Neuron (in vitro differentiated cells): ENCODE results near the gene EXOC2.

Experiments used
- H2AFZ ChIP-seq: one replicate; pipeline ENCODE4 v1.6.1; 2013; ENCODE audit warnings: low read depth, mild to moderate bottlenecking, inconsistent platforms, low read length, moderate library complexity
- H3K27me3 ChIP-seq: one replicate; pipeline ENCODE4 v1.6.1; 2013; ENCODE audit warnings: low read length; ENCODE audit not compliant: insufficient read depth
- H3K36me3 ChIP-seq: one replicate; pipeline ENCODE4 v1.6.1; 2013; ENCODE audit warnings: low read length; ENCODE audit not compliant: insufficient read depth
- H3K4me1 ChIP-seq: one replicate; pipeline ENCODE4 v1.6.1; 2013; ENCODE audit warnings: low read length; ENCODE audit not compliant: insufficient read depth
- H3K4me3 ChIP-seq: 2 replicates; pipeline ENCODE4 v1.5.1; 2013; ENCODE audit warnings: mild to moderate bottlenecking, low read length, moderate library complexity
- H3K9me3 ChIP-seq: one replicate; pipeline ENCODE4 v1.6.1; 2013; ENCODE audit warnings: low read length

Gene EXOC2

DNA sequence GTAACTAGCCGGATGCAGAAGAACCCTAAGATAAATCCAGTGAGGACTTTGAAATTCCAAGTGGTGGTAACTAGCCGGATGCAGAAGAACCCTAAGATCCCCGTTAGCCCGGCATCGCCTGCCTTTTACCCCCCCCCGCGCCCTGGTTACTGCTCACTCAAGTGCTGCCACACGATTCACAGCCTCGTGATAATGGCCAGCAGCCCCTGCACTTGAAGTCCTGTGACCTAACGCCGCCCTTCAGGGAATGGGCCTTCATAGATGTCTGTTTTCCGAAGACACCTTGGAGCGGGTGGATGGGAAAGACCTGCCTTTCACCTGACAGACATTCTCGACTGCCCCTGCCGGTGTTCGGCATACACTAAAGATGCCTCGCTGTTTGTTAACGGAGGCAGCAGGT is 163.9 kb downstream of the EXOC2 start:
- Histone ChIP-seq H3K4me1 (no peaks in the 10 kb centered on the region), H3K36me3 (peaks cover 20% of the 10 kb centered on the region), H3K27me3 (no peaks in the 10 kb centered on the region), H2AFZ (no peak overlapping the region), H3K4me3 (no peak overlapping the region), H3K9me3 (no peaks in the 10 kb centered on the region)

DNA sequence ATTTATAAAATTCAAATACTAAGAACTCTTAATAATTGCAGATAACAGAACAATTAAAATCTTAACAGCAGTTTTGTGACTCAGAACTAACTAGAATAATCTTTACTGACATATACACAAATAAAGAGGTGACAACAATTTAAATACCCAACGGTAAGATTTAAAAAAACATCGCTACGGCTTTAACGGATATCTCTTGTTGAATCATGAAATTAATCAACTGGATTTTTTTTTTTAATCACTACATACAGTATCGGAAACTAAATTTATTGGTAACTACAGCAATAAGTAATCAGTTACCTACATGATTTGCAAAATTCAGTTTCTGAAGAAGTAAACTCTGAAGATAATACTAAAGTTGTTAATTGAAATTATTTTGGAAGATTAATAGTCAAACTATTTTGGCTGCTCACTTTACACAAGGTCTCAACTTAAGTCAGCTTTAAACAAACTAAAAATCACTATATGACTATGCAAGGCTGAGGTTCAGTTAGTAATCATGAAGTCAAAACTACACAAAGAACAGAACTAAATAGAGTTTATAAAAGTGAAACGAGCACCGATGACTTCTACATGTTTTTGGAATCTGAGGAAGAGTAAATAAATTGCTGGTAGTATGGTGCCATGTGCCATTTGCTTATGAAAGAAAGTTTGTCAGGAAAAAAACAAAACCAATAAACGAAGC is 164.8 kb downstream of the EXOC2 start:
- H2AFZ ChIP-seq = no peak overlapping the region
- H3K4me3 ChIP-seq = no peak overlapping the region
- no peaks in the 10 kb centered on the region for H3K4me1 ChIP-seq
- peaks cover 14% of the 10 kb centered on the region for H3K36me3 ChIP-seq
- H3K27me3 ChIP-seq = no peaks in the 10 kb centered on the region
- H3K9me3 ChIP-seq = no peaks in the 10 kb centered on the region

DNA sequence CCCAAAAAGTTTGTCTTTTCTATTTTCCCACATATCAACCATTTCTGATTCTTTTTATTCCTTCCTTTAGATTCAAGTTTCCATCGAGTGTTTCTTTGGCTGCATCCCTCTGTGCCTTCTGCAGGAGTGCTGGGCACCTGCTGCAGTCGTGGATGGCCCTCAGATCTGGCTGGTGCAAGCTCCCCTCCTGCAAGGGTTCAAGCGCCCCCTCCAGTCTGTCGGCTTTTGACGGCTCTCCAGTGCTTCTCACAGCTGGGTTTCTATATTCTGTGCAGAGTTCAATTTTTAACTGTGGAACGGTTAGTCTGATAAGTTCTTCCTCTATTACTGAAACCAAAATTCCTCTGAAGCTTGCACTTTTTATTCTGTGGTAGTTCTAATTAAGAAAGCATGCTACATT is 168.1 kb downstream of the EXOC2 start:
- H3K4me3 ChIP-seq = no peak overlapping the region
- H3K9me3 ChIP-seq = peaks cover 15% of the 10 kb centered on the region
- H3K4me1 ChIP-seq = no peaks in the 10 kb centered on the region
- no peaks in the 10 kb centered on the region for H3K27me3 ChIP-seq
- H3K36me3 ChIP-seq = peaks cover 15% of the 10 kb centered on the region
- H2AFZ ChIP-seq = no peak overlapping the region

DNA sequence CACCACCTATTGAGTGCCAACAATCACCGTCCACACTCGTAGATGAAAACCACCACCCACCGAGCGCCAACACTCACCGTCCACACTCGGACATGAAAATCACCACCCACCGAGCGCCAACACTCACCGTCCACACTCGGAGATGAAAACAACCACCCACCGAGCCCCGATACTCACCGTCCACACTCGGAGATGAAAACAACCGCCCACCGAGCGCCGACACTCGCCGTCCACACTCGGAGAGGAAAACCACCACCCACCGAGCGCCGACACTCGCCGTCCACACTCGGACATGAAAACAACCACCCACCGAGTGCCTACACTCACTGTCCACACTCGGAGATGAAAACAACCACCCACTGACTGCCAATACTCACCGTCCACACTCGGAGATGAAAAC is 172.1 kb downstream of the EXOC2 start:
- no peaks in the 10 kb centered on the region for H3K4me1 ChIP-seq
- H3K9me3 ChIP-seq = peaks cover 21% of the 10 kb centered on the region
- no peak overlapping the region for H3K4me3 ChIP-seq
- no peaks in the 10 kb centered on the region for H3K27me3 ChIP-seq
- no peak overlapping the region for H2AFZ ChIP-seq
- H3K36me3 ChIP-seq = peaks cover 8% of the 10 kb centered on the region

DNA sequence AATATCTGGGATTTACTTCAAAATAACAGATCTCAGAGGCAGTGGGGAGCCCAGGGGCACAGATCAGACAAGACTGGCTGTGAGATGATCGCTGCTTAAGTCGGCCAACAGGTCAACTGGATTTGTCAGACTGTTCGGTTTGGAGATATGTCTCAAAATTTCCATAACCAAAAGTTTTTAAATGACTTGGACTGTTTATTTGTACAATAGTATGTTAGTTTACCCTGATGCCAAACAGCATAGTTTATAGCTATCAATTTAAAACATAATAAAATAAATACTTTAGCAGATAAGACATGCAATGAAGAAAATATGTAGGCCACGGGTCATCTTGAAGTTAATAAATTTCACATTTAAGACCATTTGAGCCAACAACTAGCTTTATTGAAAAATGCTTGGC is 174.7 kb downstream of the EXOC2 start:
- Histone ChIP-seq H3K9me3 (peaks cover 27% of the 10 kb centered on the region), H2AFZ (no peak overlapping the region), H3K36me3 (peaks cover 10% of the 10 kb centered on the region), H3K27me3 (no peaks in the 10 kb centered on the region), H3K4me3 (no peak overlapping the region), H3K4me1 (no peaks in the 10 kb centered on the region)

DNA sequence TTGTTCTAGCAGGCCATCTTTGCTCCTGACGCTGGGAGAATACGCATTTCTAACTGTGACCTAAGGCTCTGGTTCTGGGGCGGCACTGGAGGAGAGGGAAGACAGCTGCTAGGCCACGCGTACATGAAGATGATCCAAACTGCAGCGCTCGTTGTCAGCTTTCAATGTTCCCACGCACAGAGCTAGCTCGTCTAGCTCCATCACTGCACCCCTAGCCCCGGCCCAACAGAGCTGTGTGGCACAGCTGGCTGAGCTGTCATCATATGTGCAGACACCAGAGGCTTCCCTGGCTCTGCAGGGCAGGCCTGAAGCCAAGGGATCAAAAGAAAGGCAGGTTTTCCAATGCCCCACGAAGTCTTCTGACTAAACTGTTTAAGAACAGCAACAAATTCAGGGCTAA is 176.7 kb downstream of the EXOC2 start:
- H3K36me3 ChIP-seq = peaks cover 2% of the 10 kb centered on the region
- H3K4me1 ChIP-seq = no peaks in the 10 kb centered on the region
- H3K4me3 ChIP-seq = no peak overlapping the region
- no peak overlapping the region for H2AFZ ChIP-seq
- no peaks in the 10 kb centered on the region for H3K27me3 ChIP-seq
- H3K9me3 ChIP-seq = peaks cover 19% of the 10 kb centered on the region

DNA sequence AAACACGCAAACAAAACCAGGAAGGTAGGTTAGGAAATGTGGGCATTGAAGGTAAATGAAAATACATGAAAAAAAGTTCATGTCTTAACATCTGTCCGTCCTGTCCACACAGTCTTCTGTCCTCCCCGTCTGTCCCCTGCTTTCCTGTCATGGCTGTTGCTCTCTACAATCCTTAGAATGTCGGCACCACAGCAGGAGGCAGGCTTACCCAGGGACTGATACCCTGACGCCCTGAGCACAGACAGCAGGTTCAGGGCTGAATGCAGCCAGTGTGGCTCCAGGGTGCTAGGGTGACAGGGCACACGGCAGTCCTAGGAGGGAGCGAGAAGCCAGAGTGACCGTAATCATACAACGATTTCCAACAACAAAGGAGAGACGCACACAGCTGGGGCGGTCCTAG is 177.7 kb downstream of the EXOC2 start:
- no peak overlapping the region for H2AFZ ChIP-seq
- no peaks in the 10 kb centered on the region for H3K4me1 ChIP-seq
- no peak overlapping the region for H3K4me3 ChIP-seq
- peaks cover 12% of the 10 kb centered on the region for H3K9me3 ChIP-seq
- no peaks in the 10 kb centered on the region for H3K27me3 ChIP-seq
- peaks cover 2% of the 10 kb centered on the region for H3K36me3 ChIP-seq

DNA sequence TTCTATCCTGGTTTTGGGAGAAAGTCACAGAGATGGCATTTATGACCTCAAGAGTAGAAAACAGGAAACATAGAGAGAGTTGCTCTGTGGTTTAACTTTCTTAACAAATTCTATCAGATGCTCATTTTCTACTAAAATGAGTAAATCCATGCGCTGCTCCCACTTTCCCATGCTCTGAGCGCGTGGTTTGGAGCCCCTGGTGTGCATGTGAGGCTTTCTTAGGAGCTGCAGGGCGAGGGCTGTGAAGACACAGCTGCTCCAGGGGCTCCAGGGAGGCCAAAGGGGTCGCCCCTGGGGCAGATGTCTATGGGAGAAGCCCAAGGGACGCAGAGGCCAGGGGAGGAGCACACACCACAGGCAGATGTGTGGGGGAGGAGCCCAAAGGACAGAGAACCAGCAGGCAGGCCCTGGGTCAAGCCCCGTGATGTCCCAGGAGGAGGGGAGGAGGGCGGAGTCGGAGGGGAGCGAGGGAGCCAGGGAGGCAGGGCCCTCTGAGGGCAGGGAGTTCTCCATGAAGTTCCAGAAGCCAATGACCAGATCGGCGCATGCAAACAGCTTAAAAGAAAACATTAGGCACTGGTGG is 178.5 kb downstream of the EXOC2 start:
- peaks cover 12% of the 10 kb centered on the region for H3K9me3 ChIP-seq
- no peak overlapping the region for H3K4me3 ChIP-seq
- H3K27me3 ChIP-seq = no peaks in the 10 kb centered on the region
- peaks cover 2% of the 10 kb centered on the region for H3K36me3 ChIP-seq
- no peaks in the 10 kb centered on the region for H3K4me1 ChIP-seq
- H2AFZ ChIP-seq = no peak overlapping the region

DNA sequence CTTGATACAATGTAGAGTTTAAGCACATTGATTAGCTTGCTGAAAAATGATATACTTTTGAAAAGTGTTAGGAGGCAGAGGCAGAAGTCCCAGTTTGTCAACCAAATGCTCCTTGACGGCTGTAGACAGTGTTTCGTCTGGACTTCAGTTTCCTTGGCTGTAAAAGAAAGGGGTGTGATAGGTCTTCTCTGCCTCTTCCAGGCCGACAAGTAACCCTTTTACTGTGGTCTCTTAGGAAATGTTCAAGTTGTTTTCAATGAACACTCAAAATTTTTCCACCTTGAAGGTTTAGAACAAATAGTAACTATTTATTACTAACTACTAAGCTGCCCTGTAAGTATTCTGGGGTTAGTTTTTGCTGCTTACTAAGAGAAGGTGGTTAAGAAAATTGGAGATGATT is 179.0 kb downstream of the EXOC2 start:
- Histone ChIP-seq H3K36me3 (peaks cover 2% of the 10 kb centered on the region), H3K27me3 (no peaks in the 10 kb centered on the region), H3K4me3 (no peak overlapping the region), H3K4me1 (no peaks in the 10 kb centered on the region), H2AFZ (no peak overlapping the region), H3K9me3 (peaks cover 12% of the 10 kb centered on the region)

DNA sequence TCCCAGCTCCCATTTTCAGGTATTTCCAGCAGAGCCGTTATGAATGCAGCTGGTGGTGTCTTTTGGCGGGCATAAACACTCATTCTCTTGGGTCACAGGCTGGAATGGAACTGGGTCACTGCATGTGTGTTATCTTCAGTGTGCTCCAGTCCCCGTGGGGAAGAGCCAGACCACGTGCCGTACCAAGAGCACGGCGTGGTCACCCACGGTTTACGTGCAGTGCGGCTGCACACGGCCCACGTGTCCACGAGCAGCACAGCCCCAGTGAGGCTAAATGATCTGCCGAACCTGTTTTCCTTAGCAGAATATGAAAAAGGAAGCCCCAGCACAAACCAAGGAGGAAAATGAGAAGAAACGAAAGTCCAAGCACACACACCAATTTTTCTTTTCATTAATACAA is 179.9 kb downstream of the EXOC2 start:
- Histone ChIP-seq H3K4me1 (no peaks in the 10 kb centered on the region), H3K36me3 (peaks cover 2% of the 10 kb centered on the region), H3K4me3 (no peak overlapping the region), H3K9me3 (peaks cover 11% of the 10 kb centered on the region), H3K27me3 (no peaks in the 10 kb centered on the region), H2AFZ (no peak overlapping the region)

DNA sequence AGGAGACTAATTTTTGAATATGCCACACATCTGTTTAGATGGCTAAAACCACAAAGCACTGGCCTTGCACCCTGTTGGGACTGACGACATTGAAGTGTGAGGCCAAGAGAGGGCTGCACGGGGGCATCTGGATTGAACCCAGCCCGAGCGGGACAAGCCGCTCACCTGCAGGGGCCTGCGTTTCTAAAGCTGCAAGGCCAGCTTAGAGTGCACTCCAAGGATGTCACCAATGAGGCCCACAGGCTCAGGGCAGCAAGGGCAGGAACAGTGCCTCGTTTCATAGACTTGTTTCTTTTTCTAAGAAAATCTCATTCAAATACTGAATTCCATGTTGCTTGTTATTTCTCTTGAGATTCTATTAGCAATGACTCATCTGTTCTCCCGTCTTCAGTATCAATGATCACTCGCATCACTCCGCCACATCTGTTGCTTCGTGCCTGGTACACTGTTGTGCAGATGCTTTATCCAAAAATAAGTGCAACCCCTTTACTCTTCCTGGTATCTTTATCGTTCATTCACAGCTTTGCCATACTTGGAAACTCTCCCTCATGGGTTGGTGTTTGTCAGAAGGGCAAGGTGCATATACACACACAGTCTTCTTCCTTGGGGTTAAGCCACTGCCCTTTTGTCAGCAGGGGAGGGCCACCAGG is 181.3 kb downstream of the EXOC2 start:
- Histone ChIP-seq H3K27me3 (no peaks in the 10 kb centered on the region), H3K9me3 (peaks cover 10% of the 10 kb centered on the region), H3K4me1 (no peaks in the 10 kb centered on the region), H2AFZ (no peak overlapping the region), H3K36me3 (peaks cover 2% of the 10 kb centered on the region), H3K4me3 (no peak overlapping the region)

DNA sequence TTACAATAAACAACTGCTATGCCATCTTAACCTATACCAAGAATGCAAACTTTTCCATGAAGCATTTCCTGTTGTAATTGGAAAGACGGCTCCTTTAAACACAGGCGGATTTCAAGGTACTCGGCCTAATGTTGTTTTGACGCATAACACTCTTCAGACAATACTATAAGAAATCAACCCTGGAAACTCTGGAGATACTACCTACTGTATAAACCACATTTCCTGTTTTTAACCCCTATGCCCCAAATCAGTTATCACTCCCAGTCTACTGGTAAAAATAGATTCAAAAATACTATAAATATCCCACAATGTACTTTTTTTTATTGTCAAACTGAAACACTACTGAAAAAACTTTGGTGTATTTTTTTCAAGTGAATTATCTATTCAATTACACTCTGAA is 183.3 kb downstream of the EXOC2 start:
- H3K9me3 ChIP-seq = peaks cover 3% of the 10 kb centered on the region
- no peaks in the 10 kb centered on the region for H3K27me3 ChIP-seq
- H3K36me3 ChIP-seq = no peaks in the 10 kb centered on the region
- no peak overlapping the region for H2AFZ ChIP-seq
- no peaks in the 10 kb centered on the region for H3K4me1 ChIP-seq
- no peak overlapping the region for H3K4me3 ChIP-seq

DNA sequence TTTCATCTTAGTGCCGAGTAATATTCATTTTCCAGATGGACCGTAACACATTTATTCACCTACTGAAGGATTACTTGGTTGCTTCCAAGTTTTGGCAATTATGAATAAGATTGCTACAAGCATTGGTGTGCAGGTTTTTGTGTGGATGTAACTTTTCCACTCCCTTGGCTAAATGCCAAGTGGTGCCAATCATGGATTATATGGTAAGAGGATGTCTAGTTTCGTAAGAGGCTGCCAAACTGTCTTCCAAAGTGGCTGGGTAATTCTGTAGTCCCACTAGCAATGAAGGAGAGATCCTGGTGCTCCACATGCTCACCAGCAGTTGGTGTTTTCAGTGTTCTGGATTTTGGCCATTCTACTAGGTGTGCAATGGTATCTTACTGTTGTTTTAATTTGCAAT is 184.3 kb downstream of the EXOC2 start:
- peaks cover 4% of the 10 kb centered on the region for H3K9me3 ChIP-seq
- H3K27me3 ChIP-seq = no peaks in the 10 kb centered on the region
- H3K4me3 ChIP-seq = no peak overlapping the region
- peaks cover 4% of the 10 kb centered on the region for H3K36me3 ChIP-seq
- H2AFZ ChIP-seq = no peak overlapping the region
- H3K4me1 ChIP-seq = no peaks in the 10 kb centered on the region
